ENCODE results near the gene TNPO3. TPM values are rescaled to one million over a fixed set of nuclear protein-coding genes. Genes with fewer than 3 reads are reported as not detected.

The TNPO3 gene
- polyA plus RNA-seq, 1 of the 3 experiments (the other 2 are of a cell fraction) = 27.8 TPM

DNA sequence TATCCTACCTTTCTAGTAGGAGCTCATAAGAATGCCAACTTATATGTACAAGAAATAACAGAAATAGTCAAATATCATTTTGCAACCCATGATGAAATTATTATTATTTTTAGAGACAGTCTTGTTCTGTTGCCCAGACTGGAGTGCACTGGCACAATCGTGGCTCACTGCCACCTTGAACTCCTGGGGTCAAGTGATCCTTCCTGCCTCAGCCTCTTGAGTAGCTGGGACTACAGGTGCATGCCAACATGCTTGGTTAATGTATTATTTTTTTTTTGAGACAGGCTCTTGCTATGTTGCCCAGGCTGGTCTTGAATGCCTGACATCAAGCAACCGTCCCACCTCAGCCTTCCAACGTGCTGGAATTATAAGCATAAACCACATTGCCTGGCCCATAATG lies 44.8 kb downstream of the TNPO3 start:
- Histone ChIP-seq H3K4me3 (ENCODE audit: low read depth in 2 of 2, low read length in 1 of 2) (no peak overlapping the region), H3K9me2 (no peaks in the 10 kb centered on the region), H3K27me3 (ENCODE audit: insufficient read depth) (no peaks in the 10 kb centered on the region), H3K9ac (no peak overlapping the region), H2AFZ (ENCODE audit: low read depth) (no peak overlapping the region), H3K79me2 (ENCODE audit: insufficient read depth) (peaks cover 72% of the 10 kb centered on the region), H3F3A (replicated peaks; ENCODE audit: insufficient read depth) (no peaks in the 10 kb centered on the region), H3K27ac (ENCODE audit: low read depth in 2 of 2, low read length in 1 of 2) (no peak overlapping the region), H3K4me2 (no peak overlapping the region), H3K4me1 (ENCODE audit: control insufficient read depth in 1 of 2, insufficient read depth in 2 of 2, low read depth in 1 of 2, low read length in 1 of 2) (0 out of 4 replicates have a peak, but pooled peaks cover 0 to 4% of the 10 kb centered on the region in 2 experiments), H3K36me3 (replicated peaks in 1 of 2; ENCODE audit: control insufficient read depth in 1 of 2, insufficient read depth in 2 of 2, low read length in 1 of 2) (peaks cover 45 to 73% of the 10 kb centered on the region in 2 experiments), H3K9me3 (no peaks in the 10 kb centered on the region), H4K20me1 (ENCODE audit: insufficient read depth) (0 out of 2 replicates have a peak, but pooled peaks cover 9% of the 10 kb centered on the region)
- 88% methylated on average over 3 of the region's 3 CpGs for WGBS (ENCODE audit: low lambda C conversion rate)
- ChIA-PET POLR2A (no interaction called here), CTCF (interaction anchor here (0.7 to 1.9 kb wide), 7 partner anchors 9 to 127 kb away, joined by 3 to 10 read pairs (median 4); no protein-coding TSS in a partner anchor)
- no peak for DNase-seq
- no peak for TF ChIP-seq TAF1 (IDR thresholded peaks at IDR 0.05; ENCODE audit: borderline replicate concordance, low read depth, low read length)
- no peak for TF ChIP-seq EP300 (IDR thresholded peaks at IDR 0.05; ENCODE audit: borderline replicate concordance in 1 of 2, low read depth in 1 of 2, low read length in 1 of 2)
- no peak for TF ChIP-seq TEAD4 (IDR thresholded peaks at IDR 0.05; ENCODE audit: borderline replicate concordance, insufficient read depth)
- no peak for TF ChIP-seq RCOR1 (IDR thresholded peaks at IDR 0.05; ENCODE audit: low read length)
- TF ChIP-seq, protein P1, sequence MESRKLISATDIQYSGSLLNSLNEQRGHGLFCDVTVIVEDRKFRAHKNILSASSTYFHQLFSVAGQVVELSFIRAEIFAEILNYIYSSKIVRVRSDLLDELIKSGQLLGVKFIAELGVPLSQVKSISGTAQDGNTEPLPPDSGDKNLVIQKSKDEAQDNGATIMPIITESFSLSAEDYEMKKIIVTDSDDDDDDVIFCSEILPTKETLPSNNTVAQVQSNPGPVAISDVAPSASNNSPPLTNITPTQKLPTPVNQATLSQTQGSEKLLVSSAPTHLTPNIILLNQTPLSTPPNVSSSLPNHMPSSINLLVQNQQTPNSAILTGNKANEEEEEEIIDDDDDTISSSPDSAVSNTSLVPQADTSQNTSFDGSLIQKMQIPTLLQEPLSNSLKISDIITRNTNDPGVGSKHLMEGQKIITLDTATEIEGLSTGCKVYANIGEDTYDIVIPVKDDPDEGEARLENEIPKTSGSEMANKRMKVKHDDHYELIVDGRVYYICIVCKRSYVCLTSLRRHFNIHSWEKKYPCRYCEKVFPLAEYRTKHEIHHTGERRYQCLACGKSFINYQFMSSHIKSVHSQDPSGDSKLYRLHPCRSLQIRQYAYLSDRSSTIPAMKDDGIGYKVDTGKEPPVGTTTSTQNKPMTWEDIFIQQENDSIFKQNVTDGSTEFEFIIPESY (IDR thresholded peaks at IDR 0.05; ENCODE audit: borderline replicate concordance, low read depth) = no peak
- TF ChIP-seq RFX5 (IDR thresholded peaks at IDR 0.05; ENCODE audit: low read length) = no peak
- no peak for TF ChIP-seq POLR2AphosphoS5 (IDR thresholded peaks at IDR 0.05; ENCODE audit: low read depth, low read length)
- TF ChIP-seq MEF2A (IDR thresholded peaks at IDR 0.05; ENCODE audit: borderline replicate concordance, low read depth) = no peak
- TF ChIP-seq, protein P2, sequence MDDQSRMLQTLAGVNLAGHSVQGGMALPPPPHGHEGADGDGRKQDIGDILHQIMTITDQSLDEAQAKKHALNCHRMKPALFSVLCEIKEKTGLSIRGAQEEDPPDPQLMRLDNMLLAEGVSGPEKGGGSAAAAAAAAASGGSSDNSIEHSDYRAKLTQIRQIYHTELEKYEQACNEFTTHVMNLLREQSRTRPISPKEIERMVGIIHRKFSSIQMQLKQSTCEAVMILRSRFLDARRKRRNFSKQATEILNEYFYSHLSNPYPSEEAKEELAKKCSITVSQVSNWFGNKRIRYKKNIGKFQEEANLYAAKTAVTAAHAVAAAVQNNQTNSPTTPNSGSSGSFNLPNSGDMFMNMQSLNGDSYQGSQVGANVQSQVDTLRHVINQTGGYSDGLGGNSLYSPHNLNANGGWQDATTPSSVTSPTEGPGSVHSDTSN (IDR thresholded peaks at IDR 0.05) = no peak
- TF ChIP-seq ELF1 (IDR thresholded peaks at IDR 0.05) = no peak
- TF ChIP-seq FOXJ3 (CRISPR knock-in tag; IDR thresholded peaks at IDR 0.05) = no peak
- no peak for TF ChIP-seq RAD21 (IDR thresholded peaks at IDR 0.05; ENCODE audit: low read length)

DNA sequence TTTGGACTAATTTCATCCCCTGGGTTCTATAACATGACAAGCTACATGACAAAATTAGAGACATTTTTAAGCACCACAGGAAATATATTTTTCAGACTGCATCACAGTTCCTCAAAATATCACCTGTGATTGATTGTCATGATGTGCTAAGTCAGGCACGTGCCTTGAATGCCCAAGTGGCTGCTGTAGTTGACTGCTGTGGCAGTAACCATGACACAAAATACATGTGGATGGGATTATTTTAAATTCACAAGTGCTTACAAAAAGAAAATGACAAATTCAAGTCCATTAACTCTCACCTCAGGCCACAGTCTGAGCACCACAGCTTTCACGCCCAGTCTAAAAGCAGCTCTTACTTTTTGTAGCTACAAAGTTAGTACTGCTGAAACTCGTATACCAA lies 45.5 kb downstream of the TNPO3 start:
- WGBS (ENCODE audit: low lambda C conversion rate) = 100% methylated on average over 3 of the region's 3 CpGs
- no peak overlapping the region for H2AFZ ChIP-seq (ENCODE audit: low read depth)
- peaks cover 3% of the 10 kb centered on the region for H3F3A ChIP-seq (replicated peaks; ENCODE audit: insufficient read depth)
- no peaks in the 10 kb centered on the region for H3K27me3 ChIP-seq (ENCODE audit: insufficient read depth)
- no peak overlapping the region for H3K4me2 ChIP-seq
- ChIA-PET CTCF (interaction anchor here (0.9 to 1.9 kb wide), 6 partner anchors 8 to 82 kb away, joined by 3 to 10 read pairs (median 6); no protein-coding TSS in a partner anchor), POLR2A (no interaction called here)
- H3K9ac ChIP-seq = no peak overlapping the region
- H3K36me3 ChIP-seq (replicated peaks in 1 of 2; ENCODE audit: control insufficient read depth in 1 of 2, insufficient read depth in 2 of 2, low read length in 1 of 2) = peaks cover 45 to 73% of the 10 kb centered on the region in 2 experiments
- H3K4me1 ChIP-seq (ENCODE audit: control insufficient read depth in 1 of 2, insufficient read depth in 2 of 2, low read depth in 1 of 2, low read length in 1 of 2) = peaks cover 0 to 4% of the 10 kb centered on the region in 2 experiments; a peak in 1 of 4 replicates
- 0 out of 2 replicates have a peak, but pooled peaks cover 9% of the 10 kb centered on the region for H4K20me1 ChIP-seq (ENCODE audit: insufficient read depth)
- H3K4me3 ChIP-seq (ENCODE audit: low read depth in 2 of 2, low read length in 1 of 2) = no peak overlapping the region
- H3K9me2 ChIP-seq = no peaks in the 10 kb centered on the region
- no peak for DNase-seq
- H3K9me3 ChIP-seq = no peaks in the 10 kb centered on the region
- H3K27ac ChIP-seq (ENCODE audit: low read depth in 2 of 2, low read length in 1 of 2) = no peak overlapping the region
- H3K79me2 ChIP-seq (ENCODE audit: insufficient read depth) = peaks cover 72% of the 10 kb centered on the region
- no peak for TF ChIP-seq JUND (IDR thresholded peaks at IDR 0.05)
- TF ChIP-seq GABPA (IDR thresholded peaks at IDR 0.05; ENCODE audit: low read depth) = no peak
- no peak for TF ChIP-seq RAD21 (IDR thresholded peaks at IDR 0.05; ENCODE audit: low read length)
- no peak for TF ChIP-seq FOXM1 (IDR thresholded peaks at IDR 0.05; ENCODE audit: low read depth)
- no peak for TF ChIP-seq TAF1 (IDR thresholded peaks at IDR 0.05; ENCODE audit: borderline replicate concordance, low read depth, low read length)
- no peak for TF ChIP-seq RCOR1 (IDR thresholded peaks at IDR 0.05; ENCODE audit: low read length)
- TF ChIP-seq, protein P3, sequence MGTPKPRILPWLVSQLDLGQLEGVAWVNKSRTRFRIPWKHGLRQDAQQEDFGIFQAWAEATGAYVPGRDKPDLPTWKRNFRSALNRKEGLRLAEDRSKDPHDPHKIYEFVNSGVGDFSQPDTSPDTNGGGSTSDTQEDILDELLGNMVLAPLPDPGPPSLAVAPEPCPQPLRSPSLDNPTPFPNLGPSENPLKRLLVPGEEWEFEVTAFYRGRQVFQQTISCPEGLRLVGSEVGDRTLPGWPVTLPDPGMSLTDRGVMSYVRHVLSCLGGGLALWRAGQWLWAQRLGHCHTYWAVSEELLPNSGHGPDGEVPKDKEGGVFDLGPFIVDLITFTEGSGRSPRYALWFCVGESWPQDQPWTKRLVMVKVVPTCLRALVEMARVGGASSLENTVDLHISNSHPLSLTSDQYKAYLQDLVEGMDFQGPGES (IDR thresholded peaks at IDR 0.05; ENCODE audit: low read depth, low read length) = no peak
- TF ChIP-seq FOSL2 (IDR thresholded peaks at IDR 0.05; ENCODE audit: borderline replicate concordance, low read depth) = no peak
- no peak for TF ChIP-seq YY1 (IDR thresholded peaks at IDR 0.05; ENCODE audit: low read depth)
- no peak for TF ChIP-seq SIN3A (IDR thresholded peaks at IDR 0.05; ENCODE audit: borderline replicate concordance, low read depth, low read length)
- TF ChIP-seq, protein P4, sequence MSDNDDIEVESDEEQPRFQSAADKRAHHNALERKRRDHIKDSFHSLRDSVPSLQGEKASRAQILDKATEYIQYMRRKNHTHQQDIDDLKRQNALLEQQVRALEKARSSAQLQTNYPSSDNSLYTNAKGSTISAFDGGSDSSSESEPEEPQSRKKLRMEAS (IDR thresholded peaks at IDR 0.05; ENCODE audit: low read depth) = no peak
- no peak for TF ChIP-seq TCF12 (IDR thresholded peaks at IDR 0.05)

Data from SK-N-SH (cell line).